Measurements from ENCODE around the gene CBFA2T3. TPM values are rescaled to one million over a fixed set of nuclear protein-coding genes. Genes with fewer than 3 reads are reported as not detected.

The CBFA2T3 gene
- total RNA-seq, 1 donor from 2014 or later: 2.4 TPM

GRCh38 chr16:88896238-88897070 lies 80.6 kb downstream of the CBFA2T3 start:
- no peaks in the 10 kb centered on the region for H3K4me1 ChIP-seq (ENCODE audit: insufficient read depth, low read length)
- Mint-ChIP-seq H3K9me3 (ENCODE audit: unreplicated experiment) (no peaks in the 10 kb centered on the region), H3K4me1 (ENCODE audit: low read depth, unreplicated experiment) (no peaks in the 10 kb centered on the region), H3K4me3 (ENCODE audit: unreplicated experiment) (no peak overlapping the region), H3K27me3 (ENCODE audit: low read depth, unreplicated experiment) (peaks cover 20% of the 10 kb centered on the region), H3K36me3 (ENCODE audit: low read depth, unreplicated experiment) (no peaks in the 10 kb centered on the region), H3K27ac (ENCODE audit: unreplicated experiment) (no peak overlapping the region)
- no peaks in the 10 kb centered on the region for H3K36me3 ChIP-seq (ENCODE audit: insufficient read depth, low read length)
- no peaks in the 10 kb centered on the region for H3K9me3 ChIP-seq (ENCODE audit: insufficient read depth, low read depth, low read length)
- FAIRE-seq (no peak), DNase-seq (ENCODE audit: low read depth) (no peak)
- H3K9ac ChIP-seq (ENCODE audit: low read length): no peak overlapping the region
- H4K20me1 ChIP-seq (ENCODE audit: insufficient read depth, low read length): no peaks in the 10 kb centered on the region
- H3K4me3 ChIP-seq (ENCODE audit: insufficient read depth, low read depth, low read length): no peak overlapping the region
- TF ChIP-seq, protein P1, sequence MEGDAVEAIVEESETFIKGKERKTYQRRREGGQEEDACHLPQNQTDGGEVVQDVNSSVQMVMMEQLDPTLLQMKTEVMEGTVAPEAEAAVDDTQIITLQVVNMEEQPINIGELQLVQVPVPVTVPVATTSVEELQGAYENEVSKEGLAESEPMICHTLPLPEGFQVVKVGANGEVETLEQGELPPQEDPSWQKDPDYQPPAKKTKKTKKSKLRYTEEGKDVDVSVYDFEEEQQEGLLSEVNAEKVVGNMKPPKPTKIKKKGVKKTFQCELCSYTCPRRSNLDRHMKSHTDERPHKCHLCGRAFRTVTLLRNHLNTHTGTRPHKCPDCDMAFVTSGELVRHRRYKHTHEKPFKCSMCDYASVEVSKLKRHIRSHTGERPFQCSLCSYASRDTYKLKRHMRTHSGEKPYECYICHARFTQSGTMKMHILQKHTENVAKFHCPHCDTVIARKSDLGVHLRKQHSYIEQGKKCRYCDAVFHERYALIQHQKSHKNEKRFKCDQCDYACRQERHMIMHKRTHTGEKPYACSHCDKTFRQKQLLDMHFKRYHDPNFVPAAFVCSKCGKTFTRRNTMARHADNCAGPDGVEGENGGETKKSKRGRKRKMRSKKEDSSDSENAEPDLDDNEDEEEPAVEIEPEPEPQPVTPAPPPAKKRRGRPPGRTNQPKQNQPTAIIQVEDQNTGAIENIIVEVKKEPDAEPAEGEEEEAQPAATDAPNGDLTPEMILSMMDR (IDR thresholded peaks at IDR 0.05; ENCODE audit: insufficient read depth, low read depth, low read length): no peak
- no peak for TF ChIP-seq EZH2 (IDR thresholded peaks at IDR 0.05; ENCODE audit: insufficient read depth, low read length)
- H2AFZ ChIP-seq (ENCODE audit: low read depth, low read length): no peak overlapping the region
- H3K27ac ChIP-seq (ENCODE audit: low read depth, low read length): no peak overlapping the region
- H3K27me3 ChIP-seq (ENCODE audit: insufficient read depth, low read length): no peaks in the 10 kb centered on the region
- H3K4me2 ChIP-seq (ENCODE audit: low read length): no peak overlapping the region
- no peaks in the 10 kb centered on the region for H3K79me2 ChIP-seq (ENCODE audit: insufficient read depth, low read length)

- H3K36me3 ChIP-seq (ENCODE audit: insufficient read depth, low read length): no peaks in the 10 kb centered on the region
- no peak overlapping the region for H2AFZ ChIP-seq (ENCODE audit: low read depth, low read length)
- no peak overlapping the region for H3K4me2 ChIP-seq (ENCODE audit: low read length)
- peaks cover 7% of the 10 kb centered on the region for H3K9me3 Mint-ChIP-seq (ENCODE audit: unreplicated experiment)
- no peak overlapping the region for H3K27ac Mint-ChIP-seq (ENCODE audit: unreplicated experiment)
- FAIRE-seq (no peak), DNase-seq (ENCODE audit: low read depth) (no peak)
- H3K36me3 Mint-ChIP-seq (ENCODE audit: low read depth, unreplicated experiment): peaks cover 3% of the 10 kb centered on the region
- H3K27me3 Mint-ChIP-seq (ENCODE audit: low read depth, unreplicated experiment): peaks cover 30% of the 10 kb centered on the region
- no peaks in the 10 kb centered on the region for H3K9me3 ChIP-seq (ENCODE audit: insufficient read depth, low read depth, low read length)
- no peaks in the 10 kb centered on the region for H3K4me1 Mint-ChIP-seq (ENCODE audit: low read depth, unreplicated experiment)
- no peak overlapping the region for H3K9ac ChIP-seq (ENCODE audit: low read length)
- H3K4me3 Mint-ChIP-seq (ENCODE audit: unreplicated experiment): no peak overlapping the region
- no peak overlapping the region for H3K4me3 ChIP-seq (ENCODE audit: insufficient read depth, low read depth, low read length)
- no peaks in the 10 kb centered on the region for H4K20me1 ChIP-seq (ENCODE audit: insufficient read depth, low read length)
- no peaks in the 10 kb centered on the region for H3K4me1 ChIP-seq (ENCODE audit: insufficient read depth, low read length)
- TF ChIP-seq EZH2 (IDR thresholded peaks at IDR 0.05; ENCODE audit: insufficient read depth, low read length): no peak
- TF ChIP-seq, protein P1 (IDR thresholded peaks at IDR 0.05; ENCODE audit: insufficient read depth, low read depth, low read length): no peak
- H3K27me3 ChIP-seq (ENCODE audit: insufficient read depth, low read length): no peaks in the 10 kb centered on the region
- no peaks in the 10 kb centered on the region for H3K79me2 ChIP-seq (ENCODE audit: insufficient read depth, low read length)
- no peak overlapping the region for H3K27ac ChIP-seq (ENCODE audit: low read depth, low read length)
Observed at GRCh38 chr16:88895335-88895734, 81.7 kb downstream of the CBFA2T3 start.

Data from astrocyte (in vitro differentiated cells and primary cell).